HG03159 (cell line): Measurements from ENCODE around the gene SRP72.

Experiments
- ATAC-seq: cut with Tn5 transposase; IDR thresholded peaks from one replicate; pipeline ENCODE4 v1.9.1; 2021; ENCODE audit warnings: mild to moderate bottlenecking, moderate library complexity; ENCODE audit not compliant: unreplicated experiment

The SRP72 gene

DNA sequence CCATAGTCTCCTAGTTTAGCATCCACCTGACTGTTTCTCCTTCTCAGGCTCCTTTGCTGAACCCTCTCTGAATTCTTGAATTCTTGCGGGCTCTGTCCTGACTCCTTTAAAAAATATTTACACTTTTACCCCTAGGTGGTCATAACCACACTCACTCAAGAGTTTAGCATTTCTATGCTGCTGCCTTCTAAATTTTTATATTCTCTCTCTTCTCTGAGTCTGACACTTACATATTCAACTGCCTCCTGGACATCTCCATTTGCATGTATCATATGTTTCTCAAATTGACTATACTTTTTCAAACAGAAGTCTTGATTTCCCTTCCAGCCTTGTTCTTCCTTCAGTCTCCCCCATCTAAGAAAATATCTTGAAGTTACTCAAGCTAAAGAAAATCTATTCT lies 69.7 kb downstream of the SRP72 start:
- ATAC-seq = no peak

DNA sequence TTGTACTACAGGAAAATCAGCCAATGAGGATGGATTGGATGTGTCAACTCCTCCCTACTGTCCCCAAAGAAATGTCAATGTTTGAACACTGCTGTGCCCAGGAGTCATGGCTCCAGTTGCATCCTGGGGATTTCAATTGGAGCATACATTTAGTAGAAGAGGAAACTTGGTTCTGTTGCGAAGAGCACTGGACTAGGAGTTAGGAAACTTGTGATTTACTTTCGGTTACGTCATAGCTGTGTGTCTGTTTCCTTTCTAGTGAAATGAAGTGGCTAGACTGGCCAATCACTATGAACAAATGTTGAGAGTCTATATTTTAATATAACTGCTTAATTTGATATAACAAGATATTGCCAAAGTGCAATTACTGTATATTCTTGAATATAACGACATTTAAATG lies 73.4 kb downstream of the SRP72 start:
- ATAC-seq = no peak

DNA sequence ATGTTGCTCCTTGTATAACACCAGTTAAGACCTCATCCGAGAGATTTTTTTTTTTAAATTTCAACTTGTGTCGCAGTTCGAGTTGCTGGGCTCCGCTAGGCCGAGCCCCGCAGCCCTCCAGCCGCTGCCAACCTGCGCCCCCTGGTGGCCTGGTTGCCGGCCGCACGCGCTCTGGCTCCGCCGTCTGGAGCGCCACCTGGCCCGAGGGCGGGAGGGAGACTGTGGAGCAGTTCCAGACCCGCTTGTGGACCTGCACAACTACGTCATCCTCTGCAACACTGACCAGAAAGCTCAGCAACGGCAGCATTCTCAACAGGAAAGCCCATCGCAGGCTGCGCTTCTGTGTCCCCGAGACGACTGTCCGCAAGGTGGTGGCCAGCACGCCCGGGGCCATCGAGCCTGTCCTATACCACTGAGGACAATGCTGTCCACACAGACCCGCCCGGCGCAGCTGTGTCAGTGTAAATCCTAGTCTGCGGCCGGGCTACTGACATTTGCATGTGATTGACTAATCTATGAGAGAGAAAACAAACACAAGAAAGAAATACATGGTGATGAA lies 77.2 kb downstream of the SRP72 start:
- ATAC-seq = peak; percentile 99

DNA sequence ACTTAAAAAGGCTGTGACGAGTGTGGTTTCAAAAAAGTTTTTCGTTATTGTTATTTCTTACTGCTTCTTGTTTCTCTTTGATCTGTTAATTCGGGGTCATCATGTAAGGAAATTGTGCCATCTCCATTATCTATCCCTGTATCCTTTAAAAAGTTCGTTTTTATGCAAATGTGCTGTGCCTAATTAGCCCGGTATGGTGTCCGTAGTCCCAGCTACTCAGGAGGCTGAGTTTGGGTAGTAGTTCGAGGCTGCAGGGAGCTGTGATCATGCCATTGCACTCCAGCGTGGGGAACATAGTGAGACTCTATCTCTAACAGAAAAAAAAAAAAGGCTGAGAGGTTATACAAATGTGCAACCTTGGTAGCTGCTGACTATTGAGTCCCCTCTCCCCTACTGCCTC lies 83.2 kb downstream of the SRP72 start:
- no peak for ATAC-seq

DNA sequence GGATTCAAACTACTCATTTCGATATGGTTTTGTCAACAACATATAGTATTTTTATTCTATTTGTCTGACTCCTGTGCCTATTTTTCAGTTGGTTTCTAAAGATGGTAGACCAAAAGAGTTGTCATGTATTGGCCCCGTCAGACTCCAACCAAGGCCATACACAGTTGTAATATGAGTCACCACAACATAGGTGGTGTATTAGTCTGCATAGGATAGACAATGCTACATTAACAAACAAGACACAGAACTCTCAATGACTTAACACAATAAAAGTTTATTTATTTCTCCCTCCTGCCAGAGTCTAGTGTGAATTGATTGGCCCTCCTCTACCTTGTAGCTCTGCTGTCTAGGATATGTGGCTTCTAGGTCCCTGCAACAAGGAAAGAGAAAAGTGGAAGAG lies 84.1 kb downstream of the SRP72 start:
- no peak for ATAC-seq

DNA sequence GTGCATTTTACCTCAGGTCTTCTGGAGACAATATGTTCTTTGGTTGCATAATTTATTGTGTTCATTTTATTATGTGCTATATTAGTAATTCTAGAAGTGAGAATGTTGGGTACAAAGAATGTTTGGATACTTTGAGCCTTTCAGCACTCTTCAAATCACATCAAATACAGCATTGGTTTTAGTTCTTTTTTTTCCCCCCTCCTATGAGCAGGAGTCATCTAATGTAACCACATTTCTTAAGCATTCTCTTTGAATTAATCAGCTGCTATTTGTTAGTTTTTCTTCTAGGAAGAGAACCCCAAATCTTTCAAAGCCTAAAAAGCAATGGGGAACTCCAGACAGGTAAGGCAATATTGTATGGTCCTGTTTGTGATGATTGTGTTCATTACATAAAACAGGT lies 84.9 kb downstream of the SRP72 start:
- ATAC-seq = no peak
